ENCODE measurements around the gene PRDX4. TPM values are rescaled to one million over a fixed set of nuclear protein-coding genes. Genes with fewer than 3 reads are reported as not detected.
"Not testable (repeated sequence)": the region's sequence is repeated elsewhere in the genome, so short reads cannot be mapped to it uniquely, and the experiment has no call there.

PRDX4 gene
- total and polyA plus RNA-seq, 12 donors: 23.1 to 527 (median 136) TPM

GRCh38 chrX:23666282-23666681 lies 1.0 kb upstream of the PRDX4 start:
- intact Hi-C loops (cut with DNase I): no loop called here
- WGBS, 4 donors: 81 to 90% (median 83%) methylated on average over 16 of the region's 16 CpGs
- peaks cover 0 to 10% of the 10 kb centered on the region in 2 donors for H3K4me1 ChIP-seq (replicated peaks in 1 of 2)

GRCh38 chrX:23668335-23668734 lies 1.0 kb downstream of the PRDX4 start:
- Histone ChIP-seq H3K9me3 (replicated peaks in 1 of 3) (no peaks in the 10 kb centered on the region), H3K4me1 (replicated peaks in 1 of 2) (peaks cover 0 to 7% of the 10 kb centered on the region in 2 donors), H3K27me3 (no peaks in the 10 kb centered on the region), H3K4me3 (peak overlapping the region in 2 of 4 donors; percentile 27 to 66), H3K27ac (peak overlapping the region in 1 of 5 donors; percentile 78), H3K36me3 (replicated peaks in 1 of 2) (no peaks in the 10 kb centered on the region)
- intact Hi-C loops (cut with DNase I): no loop called here
- 8 to 32% (median 15%) methylated on average over 3 of the region's 3 CpGs for WGBS, 4 donors
- no peak for DNase-seq
- TF ChIP-seq CTCF (IDR thresholded peaks at IDR 0.05): no peak
- TF ChIP-seq POLR2A (IDR thresholded peaks at IDR 0.05): no peak

More at GRCh38 chrX:23666282-23666681, 1.0 kb upstream of the PRDX4 start:
- Histone ChIP-seq H3K27ac (no peak overlapping the region), H3K9me3 (replicated peaks in 1 of 3) (no peaks in the 10 kb centered on the region), H3K36me3 (replicated peaks in 1 of 2) (peaks cover 0 to 4% of the 10 kb centered on the region in 2 donors), H3K4me3 (no peak overlapping the region), H3K27me3 (no peaks in the 10 kb centered on the region)
- TF ChIP-seq POLR2A (IDR thresholded peaks at IDR 0.05) (no peak), CTCF (IDR thresholded peaks at IDR 0.05) (no peak)
- no peak for DNase-seq

- Histone ChIP-seq H3K27ac (no peak overlapping the region), H3K4me1 (replicated peaks in 1 of 2) (peaks cover 0 to 7% of the 10 kb centered on the region in 2 donors), H3K9me3 (replicated peaks in 1 of 3) (no peaks in the 10 kb centered on the region), H3K4me3 (no peak overlapping the region), H3K27me3 (no peaks in the 10 kb centered on the region), H3K36me3 (replicated peaks in 1 of 2) (no peaks in the 10 kb centered on the region)
- DNase-seq: no peak
- no peak for TF ChIP-seq POLR2A (IDR thresholded peaks at IDR 0.05)
- TF ChIP-seq CTCF (IDR thresholded peaks at IDR 0.05): no peak
- intact Hi-C loops (cut with DNase I): no loop called here
- WGBS, 4 donors: 81 to 100% (median 90%) methylated on average over 1 of the region's 1 CpG
Measured at GRCh38 chrX:23670528-23670927, 3.2 kb downstream of the PRDX4 start.

GRCh38 chrX:23673108-23673507 lies 5.8 kb downstream of the PRDX4 start:
- 51 to 94% (median 72%) methylated on average over 3 of the region's 3 CpGs for WGBS, 4 donors
- no peak for DNase-seq
- H3K4me3 ChIP-seq: no peak overlapping the region
- intact Hi-C loops (cut with DNase I): no loop called here
- no peaks in the 10 kb centered on the region for H3K27me3 ChIP-seq
- no peaks in the 10 kb centered on the region for H3K9me3 ChIP-seq (replicated peaks in 1 of 3)
- H3K4me1 ChIP-seq (replicated peaks in 1 of 2): peaks cover 0 to 3% of the 10 kb centered on the region in 2 donors
- no peaks in the 10 kb centered on the region for H3K36me3 ChIP-seq (replicated peaks in 1 of 2)
- H3K27ac ChIP-seq: no peak overlapping the region
- no peak for TF ChIP-seq POLR2A (IDR thresholded peaks at IDR 0.05)
- TF ChIP-seq CTCF (IDR thresholded peaks at IDR 0.05): no peak

GRCh38 chrX:23676486-23676885 lies 9.2 kb downstream of the PRDX4 start:
- H3K27ac ChIP-seq; H3K4me1 ChIP-seq (replicated peaks in 1 of 2); H3K27me3 ChIP-seq; DNase-seq; H3K36me3 ChIP-seq (replicated peaks in 1 of 2); H3K9me3 ChIP-seq (replicated peaks in 1 of 3); H3K4me3 ChIP-seq; intact Hi-C loops (cut with DNase I): not testable (repeated sequence)
- 70 to 98% (median 89%) methylated on average over 3 of the region's 3 CpGs for WGBS, 4 donors
